NCI-H2227 treated with DMSO at 0.1 percent for 48 hours (cell line): Measurements from ENCODE around the gene TMEM150A.
"Not testable (repeated sequence)": the region's sequence is repeated elsewhere in the genome, so short reads cannot be mapped to it uniquely, and the experiment has no call there.

Experiments used
- DNase-seq: peaks from one replicate; lab custom pipeline; 2025; lab: John Stamatoyannopoulos, UW

TMEM150A gene

GRCh38 chr2:85611705-85612587 is 9.4 kb upstream of the TMEM150A start, which contains the start of gene C2orf68:
Gene C2orf68, minus strand, starts transcription at chr2:85612066. Its CDS starts 82 bp downstream, at chr2:85611984.
- peak; percentile 87 for DNase-seq

- DNase-seq = no peak
These were observed 8.8 kb upstream of the TMEM150A start for GRCh38 chr2:85611217-85611704.

GRCh38 chr2:85607268-85608215 is 5.0 kb upstream of the TMEM150A start:
- no peak for DNase-seq

GRCh38 chr2:85606116-85606455 is 3.6 kb upstream of the TMEM150A start:
- DNase-seq = no peak

- no peak for DNase-seq
These were observed 3.1 kb upstream of the TMEM150A start for GRCh38 chr2:85605406-85606115.

- DNase-seq = no peak
These were observed 2.3 kb upstream of the TMEM150A start for GRCh38 chr2:85604568-85605339.

GRCh38 chr2:85604133-85604444 is 1.6 kb upstream of the TMEM150A start:
- not testable (repeated sequence) for DNase-seq

GRCh38 chr2:85601771-85602475 is 575 bp downstream of the TMEM150A start:
- DNase-seq = no peak

GRCh38 chr2:85600951-85601770 is 1.3 kb downstream of the TMEM150A start:
- DNase-seq = no peak

GRCh38 chr2:85600235-85600575 is 2.3 kb downstream of the TMEM150A start:
- no peak for DNase-seq

- no peak for DNase-seq
These were observed 2.8 kb downstream of the TMEM150A start for GRCh38 chr2:85599468-85600234.

- DNase-seq = no peak
These were observed 3.7 kb downstream of the TMEM150A start for GRCh38 chr2:85598594-85599340.

- DNase-seq = no peak
These were observed 5.3 kb downstream of the TMEM150A start for GRCh38 chr2:85597241-85597640.

GRCh38 chr2:85596486-85597143 is 5.9 kb downstream of the TMEM150A start:
- DNase-seq = no peak

- no peak for DNase-seq
These were observed 6.5 kb downstream of the TMEM150A start for GRCh38 chr2:85596026-85596333.

- peak; percentile 98 for DNase-seq
These were observed 7.0 kb downstream of the TMEM150A start, which contains the start of gene RNF181 for GRCh38 chr2:85595301-85596025. Gene RNF181, plus strand, starts transcription at chr2:85595745. Its CDS starts 19 bp downstream, at chr2:85595764.

GRCh38 chr2:85594715-85595300 is 7.7 kb downstream of the TMEM150A start:
- DNase-seq = no peak
